ENCODE results near the gene TNFSF10. TPM values are rescaled to one million over a fixed set of nuclear protein-coding genes. Genes with fewer than 3 reads are reported as not detected.
"Not testable (repeated sequence)": the region's sequence is repeated elsewhere in the genome, so short reads cannot be mapped to it uniquely, and the experiment has no call there.

Gene TNFSF10
- polyA plus RNA-seq, 5 donors: 39.0 to 52.7 (median 42.3) TPM

DNA sequence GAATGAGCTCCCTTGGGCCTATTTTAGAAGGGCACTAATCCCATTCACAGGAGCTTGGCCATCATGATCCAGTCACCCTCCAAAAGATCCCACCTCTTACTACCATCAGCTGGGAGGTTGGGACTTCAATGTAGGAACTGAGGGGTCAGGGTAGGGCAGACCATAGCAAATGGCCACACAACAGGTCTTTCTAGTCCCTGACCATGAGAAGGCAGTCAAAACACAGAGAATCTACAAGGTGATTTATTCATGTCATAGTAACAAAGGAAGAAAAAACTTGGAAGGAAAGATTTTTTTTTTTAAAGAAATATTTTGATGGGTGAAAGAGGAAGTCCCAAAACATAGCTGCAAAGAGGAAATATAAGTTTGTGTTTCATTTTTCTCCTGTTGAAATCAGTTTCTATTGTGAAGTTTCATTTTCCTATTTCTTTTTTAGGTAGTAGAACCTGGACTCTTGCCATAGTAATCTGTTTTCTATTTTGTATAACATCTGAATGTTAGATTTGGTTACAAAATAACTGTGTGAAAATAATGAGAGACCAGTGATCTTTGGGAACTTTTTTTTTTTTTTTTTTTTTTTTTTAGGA is 23.5 kb upstream of the TNFSF10 start:
- no peak for DNase-seq

DNA sequence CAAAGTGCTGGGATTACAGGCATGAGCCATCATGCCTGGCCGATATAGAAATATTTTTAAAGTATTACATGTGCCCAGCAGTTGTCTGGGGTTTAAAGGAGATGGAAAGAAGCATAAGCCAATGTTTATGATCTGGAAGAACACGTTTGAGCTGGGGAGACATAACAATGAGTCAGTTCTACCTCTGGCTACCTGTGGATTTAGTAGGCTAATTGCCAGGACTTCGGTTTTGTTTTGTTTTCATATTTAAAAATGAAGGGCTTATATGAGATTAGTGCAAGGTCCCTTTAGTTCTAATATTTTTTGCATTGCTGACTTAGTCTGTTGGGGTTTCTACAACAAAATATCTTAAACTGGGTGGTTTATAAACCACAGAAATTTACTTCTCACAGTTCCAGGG is 22.9 kb upstream of the TNFSF10 start:
- DNase-seq: no peak

DNA sequence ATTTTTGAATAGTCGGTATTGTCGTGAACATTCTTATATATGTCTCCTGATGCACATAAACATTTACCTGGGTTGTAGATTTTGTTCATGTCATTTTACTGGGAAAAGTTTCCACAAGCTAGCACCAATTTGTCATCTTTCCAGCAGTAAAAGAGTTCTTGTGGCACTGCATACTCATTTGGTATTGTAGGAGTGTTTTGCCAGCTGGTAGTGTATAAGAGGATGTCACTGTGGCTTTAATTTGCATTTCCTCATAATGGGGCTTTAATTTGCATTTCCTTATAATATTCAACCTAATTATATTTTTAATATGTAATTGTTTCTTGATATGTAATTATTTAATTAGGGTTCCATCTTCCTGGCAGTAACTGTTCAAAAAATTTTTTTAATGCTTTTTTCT is 21.2 kb upstream of the TNFSF10 start:
- no peak for DNase-seq

DNA sequence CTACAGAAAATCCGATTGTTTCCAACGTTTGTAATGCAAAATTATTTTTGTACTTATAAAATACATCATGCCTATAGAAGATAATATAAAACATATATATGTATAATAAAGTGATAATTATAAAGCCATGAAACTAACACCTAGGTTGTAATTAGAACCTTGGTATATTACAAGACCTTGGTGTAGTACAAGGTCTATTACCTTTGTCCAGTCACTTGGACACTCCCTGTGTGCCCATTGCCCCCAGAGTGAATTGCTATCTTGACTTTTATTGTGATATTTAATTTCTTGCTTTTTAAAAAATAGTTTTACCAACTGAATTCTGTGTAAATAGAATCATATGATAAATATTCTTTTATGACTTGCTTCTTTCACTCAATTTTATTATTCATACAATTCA is 20.7 kb upstream of the TNFSF10 start:
- no peak for DNase-seq

DNA sequence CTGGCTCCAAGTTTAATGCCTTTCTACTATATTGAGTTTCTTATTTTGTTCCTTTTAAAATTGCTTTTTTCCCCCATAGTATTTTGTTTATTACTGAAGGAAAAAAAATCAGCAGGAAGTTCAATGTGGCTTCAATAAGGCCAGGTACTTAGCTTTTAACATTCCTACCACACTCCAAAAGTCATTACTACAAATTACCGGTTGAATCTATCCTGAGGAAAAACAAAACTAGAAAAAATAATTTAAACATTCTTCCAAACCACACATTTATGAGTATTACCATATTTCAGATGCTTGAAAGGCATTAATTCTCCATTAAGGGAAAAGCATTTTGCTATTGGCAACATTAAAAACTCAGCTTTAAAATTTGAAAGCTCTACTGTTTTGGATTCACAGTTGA is 20.2 kb upstream of the TNFSF10 start:
- no peak for DNase-seq

DNA sequence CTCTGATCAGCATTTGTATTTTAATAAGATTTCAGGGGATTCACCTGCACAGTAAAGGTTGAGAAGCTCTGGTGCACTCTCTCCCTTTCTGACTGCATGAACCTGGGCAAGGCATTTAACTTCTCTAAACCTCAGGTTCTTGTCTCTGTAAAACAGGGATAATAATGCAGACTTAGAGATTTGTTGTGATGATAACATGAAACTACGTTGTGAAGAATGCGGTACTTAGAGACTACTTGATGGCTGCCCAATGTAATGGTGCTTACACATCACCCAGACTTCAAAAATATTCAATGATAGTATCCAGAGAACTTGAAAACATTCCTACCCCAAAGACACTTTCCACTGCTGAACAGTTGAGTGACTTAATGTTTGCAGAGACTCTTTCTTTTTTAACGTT is 19.8 kb upstream of the TNFSF10 start:
- DNase-seq: no peak

DNA sequence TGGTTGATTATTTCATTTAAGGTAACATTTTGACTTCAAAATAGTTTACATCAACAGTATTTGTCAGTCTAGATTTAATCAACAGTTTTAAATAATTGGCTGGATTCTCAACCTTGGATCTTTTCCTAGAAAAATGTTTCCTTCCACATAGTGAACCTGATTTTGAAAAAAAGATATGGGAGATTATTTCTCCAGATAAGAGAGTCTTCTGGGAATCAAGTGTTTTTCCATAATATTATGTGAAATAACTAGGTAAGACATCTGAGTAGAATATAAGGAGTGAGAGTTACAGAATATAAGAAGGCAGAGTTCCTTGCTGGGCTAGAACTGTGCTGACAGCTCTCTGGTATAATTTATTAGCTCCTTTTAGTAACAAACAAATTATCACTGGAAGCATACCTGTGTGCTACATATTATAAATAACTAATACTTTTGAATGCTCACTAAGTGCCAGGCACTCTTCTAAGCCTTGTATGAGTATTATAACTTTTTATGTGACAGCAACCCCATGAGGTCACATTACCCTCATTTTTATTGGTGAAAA is 18.8 kb upstream of the TNFSF10 start:
- DNase-seq: no peak

DNA sequence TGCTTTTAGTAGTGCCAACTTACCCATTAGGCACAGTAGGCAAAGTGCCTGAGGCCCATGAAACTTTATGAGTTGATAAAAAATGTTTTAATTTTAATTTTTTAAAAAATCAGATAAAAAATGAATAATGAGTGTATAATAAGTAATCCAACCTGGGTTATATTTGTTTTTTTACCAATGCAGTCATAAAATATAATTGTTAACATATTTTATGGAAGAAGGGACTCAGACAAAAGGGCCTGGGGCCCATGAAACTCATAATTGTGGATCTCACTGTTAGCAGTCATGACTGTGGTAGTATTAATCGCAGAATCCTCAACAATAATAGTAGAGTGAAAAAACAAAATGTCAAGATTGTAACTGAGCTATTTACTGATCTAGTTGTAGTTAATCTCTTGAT is 16.8 kb upstream of the TNFSF10 start:
- no peak for DNase-seq

DNA sequence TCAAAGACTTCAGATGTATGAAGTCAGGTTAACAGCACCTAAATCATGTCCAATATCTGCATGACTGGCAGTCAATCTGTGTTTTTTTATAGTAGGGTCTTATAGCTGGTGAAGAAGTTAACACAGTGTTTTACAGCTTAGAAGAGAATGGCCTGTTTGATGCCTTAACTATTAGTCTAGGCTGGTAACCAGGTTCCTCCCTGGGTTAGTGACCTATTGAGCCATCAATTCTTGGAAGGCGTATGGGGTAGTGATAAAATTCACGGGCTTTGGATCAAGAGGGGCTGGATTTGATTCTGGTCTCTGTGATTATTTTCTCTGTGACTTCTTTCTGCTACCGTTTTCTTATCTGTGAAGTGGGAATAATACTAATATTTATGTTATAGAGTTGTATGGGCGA is 16.0 kb upstream of the TNFSF10 start:
- no peak for DNase-seq

DNA sequence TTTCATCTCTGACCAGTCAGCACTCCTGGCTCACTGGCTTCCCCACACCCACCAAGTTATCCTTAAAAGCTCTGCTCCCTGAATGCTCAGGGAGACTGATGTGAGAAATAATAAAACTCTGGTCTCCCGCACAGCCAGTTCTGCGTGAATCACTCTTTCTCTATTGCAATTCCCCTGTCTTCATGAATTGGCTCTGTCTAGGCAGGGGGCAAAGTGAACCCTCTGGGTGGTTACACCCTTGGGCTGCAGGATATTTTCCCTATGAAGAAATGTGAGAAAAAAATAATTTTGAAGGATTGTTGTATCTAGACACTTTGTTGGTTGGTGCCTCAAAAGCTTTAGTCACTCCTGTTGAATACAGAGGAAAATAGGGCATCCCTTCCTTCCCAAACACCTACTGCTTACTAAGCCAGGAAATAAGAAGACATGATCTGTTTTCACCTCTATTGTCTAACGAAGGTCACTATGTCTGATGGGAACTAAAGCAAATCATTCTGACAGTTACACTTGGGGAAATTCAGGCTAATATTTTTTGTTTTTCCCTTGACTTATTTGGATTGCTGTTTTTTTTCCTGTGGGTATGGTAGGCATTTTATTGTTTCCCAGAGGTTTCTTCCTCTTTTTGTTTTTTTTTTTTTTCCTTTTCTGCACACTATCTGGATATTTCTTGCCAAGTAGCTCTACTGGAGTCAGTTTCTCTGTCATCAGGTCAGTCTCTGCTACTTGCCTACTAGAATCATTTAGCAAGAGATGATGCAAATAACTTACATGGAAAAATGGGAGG is 15.3 kb upstream of the TNFSF10 start:
- no peak for DNase-seq

DNA sequence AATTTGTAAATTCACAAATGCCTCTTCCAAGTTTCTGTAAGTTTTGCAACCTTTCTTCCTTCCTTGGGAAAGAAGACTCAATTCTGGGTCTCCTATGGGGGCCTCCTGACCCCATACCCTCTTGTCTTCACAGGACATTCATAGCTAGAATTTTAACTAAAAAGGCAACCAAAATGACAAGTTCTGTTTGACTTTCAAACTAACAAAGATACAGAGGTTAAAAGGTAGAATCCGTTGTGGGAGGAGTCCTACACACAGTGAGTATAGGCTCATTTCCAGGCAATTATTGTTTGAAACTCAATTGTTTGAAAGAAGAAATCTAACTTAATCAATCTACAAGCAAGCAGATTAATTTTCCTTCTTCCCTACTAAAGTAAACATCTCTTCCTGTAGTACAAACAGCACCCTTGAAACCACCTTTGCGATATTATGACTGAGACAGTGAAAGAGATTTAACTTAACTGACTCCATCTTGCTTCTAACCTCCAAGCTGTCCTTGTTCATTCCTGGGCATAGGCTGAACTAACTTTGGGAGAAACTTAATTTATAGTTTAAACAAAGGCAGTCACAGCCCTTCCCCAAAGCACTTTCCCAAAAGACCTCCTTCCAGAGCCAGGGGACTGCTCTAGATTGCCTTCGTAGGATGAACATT is 14.4 kb upstream of the TNFSF10 start:
- no peak for DNase-seq

DNA sequence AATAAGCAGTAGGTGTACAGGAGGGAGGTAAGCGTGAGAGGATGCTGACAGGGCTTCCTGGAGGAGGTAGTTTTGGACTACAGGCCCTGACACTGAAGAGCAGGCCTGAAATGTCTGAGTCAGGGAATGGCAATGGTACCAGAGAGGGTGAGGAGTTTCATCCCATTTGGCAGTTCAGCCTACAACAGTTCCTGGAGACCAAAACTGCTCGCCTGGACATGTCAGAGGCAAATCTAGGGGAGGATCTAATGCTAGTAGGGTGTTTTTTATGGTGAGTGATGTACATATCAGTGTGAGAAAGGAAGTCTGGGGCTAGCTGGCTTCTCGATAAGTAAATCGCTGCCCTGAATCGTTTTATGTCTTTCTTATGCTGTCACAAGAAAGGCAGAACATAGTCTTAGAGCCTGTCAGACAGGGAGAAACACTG is 13.8 kb upstream of the TNFSF10 start:
- no peak for DNase-seq

DNA sequence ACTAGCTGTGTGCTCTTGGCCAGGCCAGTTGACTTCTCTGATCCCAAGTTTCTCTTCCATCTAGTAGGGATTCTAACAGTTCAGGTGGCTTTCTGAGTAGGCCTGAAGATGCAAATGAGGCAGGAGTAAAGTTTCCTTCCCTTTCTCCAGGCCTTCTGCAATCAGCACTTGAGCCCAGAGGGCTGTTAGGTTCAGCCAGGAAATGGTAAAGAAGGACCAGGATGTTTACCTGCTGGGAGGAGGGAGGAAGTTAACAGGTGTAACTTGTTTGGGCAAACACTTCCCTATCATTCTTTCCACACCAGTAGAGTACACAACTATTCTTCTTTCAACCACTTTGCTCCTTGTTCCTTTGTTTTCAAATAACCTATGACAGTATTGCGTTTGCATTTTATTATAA is 13.3 kb upstream of the TNFSF10 start:
- no peak for DNase-seq

DNA sequence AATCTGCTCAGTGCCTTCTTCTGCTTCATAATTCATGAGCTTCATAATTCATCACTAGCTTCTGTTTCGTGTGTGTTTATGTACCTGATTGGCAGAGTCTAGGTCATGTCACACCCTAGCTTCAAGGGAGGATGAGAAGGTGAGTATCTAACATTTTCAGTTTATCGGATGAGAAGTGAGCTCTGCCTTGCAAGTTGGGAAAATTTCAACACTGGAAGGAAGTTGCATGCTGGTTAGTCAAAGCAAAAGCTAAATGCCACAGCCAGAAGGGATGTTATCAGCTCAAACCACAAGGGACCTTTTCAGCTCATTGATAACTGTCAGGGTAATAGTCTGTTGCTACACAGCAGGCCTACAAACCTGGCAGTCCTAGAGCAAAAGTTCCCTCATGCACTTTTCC is 7.3 kb upstream of the TNFSF10 start:
- no peak for DNase-seq

DNA sequence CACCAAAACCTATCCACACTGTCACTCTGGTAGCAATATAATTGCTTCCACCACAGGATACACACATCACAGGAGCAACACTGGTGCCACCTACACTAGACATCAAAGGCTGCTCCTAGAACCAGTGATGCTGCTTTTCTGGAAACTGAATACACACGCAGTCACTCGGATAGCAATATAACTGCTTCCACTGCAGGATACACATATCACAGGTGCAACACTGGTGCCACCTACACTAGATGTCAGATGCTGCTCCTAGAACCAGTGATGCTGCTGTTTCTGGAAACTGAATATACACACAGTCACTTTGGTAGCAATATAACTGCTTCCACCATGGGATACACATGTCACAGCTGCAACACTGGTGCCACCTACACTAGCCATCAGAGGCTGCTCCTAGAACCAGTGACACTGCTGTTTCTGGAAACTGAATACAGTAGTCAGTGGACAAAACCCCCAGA is 6.9 kb upstream of the TNFSF10 start:
- no peak for DNase-seq

DNA sequence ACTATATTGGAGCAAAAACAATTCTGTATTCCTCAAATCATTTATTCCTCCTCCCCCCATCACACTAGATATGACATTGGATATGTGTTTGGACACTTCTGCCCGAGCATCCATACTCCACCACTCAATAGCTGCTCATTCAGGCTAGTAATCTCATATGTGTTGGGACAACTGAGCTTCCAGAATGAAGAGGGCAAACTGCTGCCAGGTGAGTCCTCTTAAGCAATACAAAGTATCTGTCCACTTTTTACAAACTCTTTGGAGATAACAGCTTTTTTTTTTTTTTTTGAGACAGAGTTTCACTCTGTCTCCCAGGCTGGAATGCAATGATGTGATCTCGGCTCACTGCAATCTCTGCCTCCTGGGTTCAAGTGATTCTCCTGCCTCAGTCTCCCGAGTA is 5.4 kb upstream of the TNFSF10 start:
- no peak for DNase-seq

DNA sequence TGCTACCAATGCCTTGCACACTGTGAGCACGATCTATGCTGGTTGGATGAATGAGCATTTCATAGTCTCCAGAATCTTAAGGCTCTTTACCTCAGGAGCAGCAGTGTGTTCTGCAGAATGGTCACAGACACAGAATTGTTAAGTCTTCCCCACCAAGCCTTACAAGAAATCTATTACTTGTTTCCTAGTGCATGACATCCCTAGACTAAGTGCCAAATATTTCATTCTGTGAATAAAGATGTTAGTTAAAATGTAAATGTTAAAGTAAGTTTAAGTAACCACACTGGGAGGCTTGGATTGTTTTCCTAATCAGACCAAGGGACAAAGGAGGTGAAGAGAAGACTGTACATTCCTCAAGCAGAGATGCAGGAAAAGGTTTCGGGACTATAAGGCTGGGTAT is 4.1 kb upstream of the TNFSF10 start:
- no peak for DNase-seq

DNA sequence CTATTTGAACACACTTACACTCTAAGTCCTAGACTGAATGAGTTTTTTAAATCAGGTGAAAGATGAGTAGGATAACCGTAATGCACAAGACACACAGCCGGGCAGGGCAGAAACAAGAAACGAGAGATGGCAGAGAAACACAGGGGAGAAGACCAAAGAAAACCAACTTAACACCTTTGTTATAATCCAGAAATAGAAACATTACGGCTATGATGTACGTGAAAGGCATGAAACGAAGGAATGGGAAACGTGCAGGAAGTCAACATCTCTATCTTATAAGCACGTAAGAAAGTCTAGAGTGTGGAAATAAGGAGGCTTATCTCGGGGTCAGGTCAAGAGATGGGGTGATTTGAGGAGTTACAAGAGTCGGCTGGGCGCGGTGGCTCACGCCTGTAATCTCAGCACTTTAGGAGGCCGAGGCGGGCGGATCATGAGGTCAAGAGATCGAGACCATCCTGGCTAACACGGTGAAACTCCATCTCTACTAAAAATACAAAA is 1.9 kb upstream of the TNFSF10 start:
- no peak for DNase-seq

DNA sequence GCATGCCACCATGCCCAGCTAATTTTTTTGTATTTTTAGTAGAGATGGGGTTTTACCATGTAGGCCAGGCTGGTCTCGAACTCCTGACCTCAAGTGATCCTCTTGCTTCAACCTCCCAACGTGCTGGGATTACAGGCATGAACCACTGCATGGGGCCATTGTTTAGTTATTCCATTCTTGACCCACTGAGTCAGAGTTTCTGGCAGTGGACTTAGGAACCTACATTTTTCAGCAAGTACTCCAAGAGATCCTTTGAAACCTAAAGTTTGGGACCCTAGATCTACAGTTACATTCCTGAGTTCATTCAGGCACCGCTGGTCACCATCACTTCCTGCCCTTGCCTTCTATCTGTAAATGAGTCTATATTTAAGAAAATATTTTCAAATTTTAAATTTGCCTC is 1.4 kb upstream of the TNFSF10 start:
- DNase-seq: no peak

DNA sequence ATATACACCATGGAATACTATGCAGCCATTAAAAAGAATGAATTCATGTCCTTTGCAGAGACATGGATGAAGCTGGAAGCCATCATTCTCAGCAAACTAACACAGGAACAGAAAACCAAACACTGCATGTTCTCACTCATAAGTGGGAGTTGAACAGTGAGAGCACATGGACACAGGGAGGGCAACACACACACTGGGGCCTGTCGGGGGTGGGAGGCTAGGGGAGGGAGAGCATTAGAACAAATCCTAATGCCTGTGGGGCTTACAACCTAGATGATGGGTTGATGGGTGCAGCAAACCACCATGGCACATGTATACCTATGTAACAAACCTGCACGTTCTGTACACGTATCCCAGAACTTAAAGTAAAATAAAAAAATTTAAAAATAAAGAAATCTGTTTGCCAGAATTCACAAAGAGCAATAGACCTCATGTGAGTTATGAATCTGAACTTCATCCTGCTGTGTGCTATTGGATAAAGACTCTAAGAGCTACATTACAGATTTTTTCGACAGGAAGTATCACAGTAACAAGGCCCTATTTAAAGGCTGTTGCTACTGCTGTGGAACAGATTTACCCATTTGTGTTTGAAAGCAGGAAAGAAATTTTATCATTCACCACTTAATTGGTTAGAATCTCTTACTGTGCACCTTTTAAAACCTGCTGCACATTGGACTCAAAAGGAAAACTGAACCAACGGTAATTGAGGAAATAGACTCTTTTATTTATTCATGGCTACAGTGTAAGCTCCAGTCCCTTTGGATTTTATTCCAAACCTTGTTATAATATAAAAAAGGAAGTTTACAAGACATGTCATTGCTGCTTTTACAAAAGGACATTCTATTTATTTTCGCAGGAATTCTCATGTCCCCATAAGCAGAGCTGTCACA is 1.1 kb downstream of the TNFSF10 start:
- DNase-seq: not testable (repeated sequence)

DNA sequence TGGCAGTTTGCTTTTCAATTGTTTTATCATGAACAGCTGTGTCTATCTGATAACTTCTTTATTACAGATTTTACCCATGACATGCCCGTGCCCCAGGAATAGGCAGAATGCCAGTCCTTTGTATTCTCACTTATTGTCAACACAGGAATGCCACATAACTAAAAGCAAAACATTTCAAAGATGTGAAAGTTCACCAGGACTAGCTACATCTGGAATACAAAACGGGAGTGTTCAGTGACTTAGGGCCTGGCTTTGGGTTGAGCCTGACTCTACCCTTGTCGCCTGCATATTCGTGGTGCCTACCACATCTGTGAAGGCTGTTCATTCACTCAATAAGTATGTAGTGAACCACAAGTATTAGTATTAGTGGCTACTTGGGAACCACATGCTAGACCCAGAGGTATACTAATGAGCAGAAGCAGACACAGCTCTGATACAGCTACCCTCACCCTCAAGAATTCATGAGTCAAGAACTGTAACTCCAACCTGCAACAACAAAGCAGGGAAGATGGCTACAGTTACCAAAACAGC is 2.9 kb downstream of the TNFSF10 start:
- no peak for DNase-seq
